CD14-positive monocyte (primary cell): ENCODE data around the gene ASB17. TPM values are rescaled to one million over a fixed set of nuclear protein-coding genes. Genes with fewer than 3 reads are reported as not detected.
A peak's percentile ranks its signal among the peaks of the same experiment; 100 is the strongest.
"Not testable (repeated sequence)": the region's sequence is repeated elsewhere in the genome, so short reads cannot be mapped to it uniquely, and the experiment has no call there.

Experiments used
- DNase-seq, 3 donors: peaks; one replicate each; pipeline ENCODE4 v3.0.0-alpha.2; 2011 to 2022
- H2AFZ ChIP-seq: 2 replicates; pipeline ENCODE4 v1.6.0; 2012; ENCODE audit warnings: mild to moderate bottlenecking, low read depth, low read length, inconsistent platforms; ENCODE audit not compliant: insufficient read depth, poor library complexity, severe bottlenecking
- H3K27ac ChIP-seq, 2 donors: 1 replicate in 1 of 2; 2 replicates in 1 of 2; pipeline ENCODE4 v1.5.1; 2012 to 2013; ENCODE audit warnings: low read length in 2 of 2, control low read depth in 1 of 2, inconsistent platforms in 1 of 2, low read depth in 1 of 2, mild to moderate bottlenecking in 1 of 2
- H3K27me3 ChIP-seq, 2 donors: one replicate each; pipeline versions ENCODE4 v1.6.0 to v1.6.1; 2011 to 2013; ENCODE audit warnings: low read length in 2 of 2; ENCODE audit not compliant: control insufficient read depth in 2 of 2, insufficient read depth in 2 of 2
- H3K36me3 ChIP-seq, 2 donors: replicated peaks in 1 of 2; 1 replicate in 1 of 2; 2 replicates in 1 of 2; pipeline versions ENCODE4 v1.5.1 to v1.6.1; 2012 to 2013; ENCODE audit warnings: low read length in 2 of 2, control low read depth in 1 of 2, inconsistent platforms in 1 of 2, mild to moderate bottlenecking in 1 of 2; ENCODE audit not compliant: insufficient read depth in 2 of 2, control insufficient read depth in 1 of 2
- H3K4me1 ChIP-seq, 2 donors: 1 replicate in 1 of 2; 2 replicates in 1 of 2; pipeline versions ENCODE4 v1.5.1 to v1.6.1; 2012 to 2013; ENCODE audit warnings: low read length in 2 of 2, control low read depth in 1 of 2, inconsistent platforms in 1 of 2, mild to moderate bottlenecking in 1 of 2, moderate library complexity in 1 of 2; ENCODE audit not compliant: insufficient read depth in 2 of 2, control insufficient read depth in 1 of 2
- H3K4me2 ChIP-seq: replicated peaks from 2 replicates; pipeline ENCODE3; 2012; ENCODE audit warnings: low read length, moderate library complexity, mild to moderate bottlenecking; ENCODE audit not compliant: poor library complexity, severe bottlenecking; ENCODE audit errors: extremely low read depth
- H3K4me3 ChIP-seq, 3 experiments: fragments of 200-600 bp in 1 of 3; sonication (generic) in 1 of 3; replicated peaks in 1 of 3; 1 replicate in 2 of 3; 2 replicates in 1 of 3; pipeline ENCODE4 v1.5.1; 2011 to 2013; ENCODE audit warnings: low read length in 3 of 3, mild to moderate bottlenecking in 3 of 3, control low read depth in 2 of 3, low read depth in 2 of 3, inconsistent platforms in 1 of 3, moderate library complexity in 1 of 3
- H3K79me2 ChIP-seq: 2 replicates; pipeline ENCODE4 v1.6.0; 2012; ENCODE audit warnings: mild to moderate bottlenecking, control low read depth, inconsistent platforms, low read length, moderate library complexity; ENCODE audit not compliant: insufficient read depth
- H3K9ac ChIP-seq: 2 replicates; pipeline ENCODE4 v1.6.0; 2017; ENCODE audit warnings: low read length, mild to moderate bottlenecking; ENCODE audit not compliant: insufficient read depth, poor library complexity, severe bottlenecking
- H3K9me3 ChIP-seq, 2 donors: replicated peaks in 1 of 2; 1 replicate in 1 of 2; 2 replicates in 1 of 2; pipeline versions ENCODE4 v1.5.1 to v1.6.1; 2012 to 2013; ENCODE audit warnings: low read length in 2 of 2, control low read depth in 1 of 2; ENCODE audit not compliant: control insufficient read depth in 1 of 2, insufficient read depth in 1 of 2
- H4K20me1 ChIP-seq: 2 replicates; pipeline ENCODE4 v1.6.0; 2012; ENCODE audit warnings: mild to moderate bottlenecking, low read length, control low read depth, moderate library complexity; ENCODE audit not compliant: insufficient read depth
- H3K27ac Mint-ChIP-seq, 7 donors: one replicate each; pipeline ENCODE4 v1.8.0; 2020; ENCODE audit warnings: mild to moderate bottlenecking in 7 of 7, mixed read lengths in 7 of 7, moderate library complexity in 6 of 7, inconsistent platforms in 2 of 7
- H3K27me3 Mint-ChIP-seq, 3 donors: one replicate each; pipeline ENCODE4 v1.8.0; 2021 to 2022; ENCODE audit warnings: low read depth in 3 of 3, mild to moderate bottlenecking in 3 of 3, mixed read lengths in 3 of 3, moderate library complexity in 3 of 3, inconsistent platforms in 1 of 3
- H3K36me3 Mint-ChIP-seq, 2 donors: one replicate each; pipeline ENCODE4 v1.8.0; 2020; ENCODE audit warnings: mixed read lengths in 2 of 2, inconsistent platforms in 1 of 2, mild to moderate bottlenecking in 1 of 2
- H3K4me1 Mint-ChIP-seq: one replicate; pipeline ENCODE4 v1.8.0; 2020; ENCODE audit warnings: mild to moderate bottlenecking, mixed read lengths
- H3K4me3 Mint-ChIP-seq, 2 donors: one replicate each; pipeline ENCODE4 v1.8.0; 2020; ENCODE audit warnings: mild to moderate bottlenecking in 2 of 2, mixed read lengths in 2 of 2, moderate library complexity in 1 of 2
- H3K9me3 Mint-ChIP-seq, 7 donors: one replicate each; pipeline ENCODE4 v1.8.0; 2020 to 2022; ENCODE audit warnings: mixed read lengths in 7 of 7, mild to moderate bottlenecking in 6 of 7, moderate library complexity in 6 of 7, inconsistent platforms in 2 of 7
- WGBS: methylation state at CpG from one replicate; pipeline ENCODE4 v1.1.5; 2013; ENCODE audit warnings: missing lambda C conversion rate; ENCODE audit not compliant: insufficient coverage; 5-methylcytosine and 5-hydroxymethylcytosine counted together
- intact Hi-C, 2 donors: fragments of 100-400 bp; cut with micrococcal nuclease; formaldehyde crosslinking; loops; one replicate each; pipeline versions ENCODE4 v1.15.0 to v1.15.1; 2023
- polyA plus RNA-seq, 3 donors: library from polyadenylated mRNA; depleted of rRNA in 1 of 3; unstranded in 2 of 3; stranded (reverse) in 1 of 3; fragments of 300-500 nt in 2 of 3; fragments of >200 nt in 1 of 3; fragmentation: Illumina TruSeq in 2 of 3; gene quantifications; 1 replicate in 2 of 3; 2 replicates in 1 of 3; pipeline ENCODE4 v1.2.3, GENCODE V29; 2012 to 2021
- TF ChIP-seq, protein P1 (sequence below): fragments of 200-600 bp; IDR thresholded peaks from one replicate; pipeline ENCODE4 v1.8.0; 2022; ENCODE audit warnings: antibody characterized with exemption, mild to moderate bottlenecking

The ASB17 gene
- polyA plus RNA-seq, 3 donors: not detected

DNA sequence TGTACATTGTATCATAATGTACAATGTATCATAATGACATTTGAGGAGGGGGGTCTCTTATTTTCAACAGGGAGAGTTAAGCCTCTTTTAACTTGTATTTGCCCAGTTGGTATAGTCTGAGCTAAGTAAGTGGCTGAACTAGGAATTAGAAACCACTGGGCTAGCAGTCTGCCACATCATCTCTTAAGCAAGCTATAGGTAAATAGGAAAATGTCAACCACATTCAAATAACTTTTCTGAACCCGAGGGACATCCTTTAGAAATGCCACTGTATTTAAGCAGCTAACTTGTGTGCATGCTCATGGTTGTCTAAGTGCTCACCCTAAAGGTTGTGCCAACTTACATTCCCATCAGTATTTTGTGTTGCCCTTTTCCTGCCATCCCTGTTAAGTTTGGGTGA lies 35.5 kb upstream of the ASB17 start:
- WGBS: no CpG with 5 or more reads among the region's 1 CpG
- H3K4me3 Mint-ChIP-seq: no peak overlapping the region
- Histone ChIP-seq H3K4me3 (no peak overlapping the region), H3K9ac (no peak overlapping the region), H3K4me2 (no peak overlapping the region), H3K9me3 (no peaks in the 10 kb centered on the region), H2AFZ (no peak overlapping the region), H4K20me1 (no peaks in the 10 kb centered on the region), H3K4me1 (no peaks in the 10 kb centered on the region), H3K27me3 (no peaks in the 10 kb centered on the region), H3K27ac (no peak overlapping the region), H3K36me3 (no peaks in the 10 kb centered on the region), H3K79me2 (no peaks in the 10 kb centered on the region)
- H3K27ac Mint-ChIP-seq: no peak overlapping the region
- H3K9me3 Mint-ChIP-seq: peaks cover 0 to 6% (median 2%) of the 10 kb centered on the region in 7 donors
- no peaks in the 10 kb centered on the region for H3K36me3 Mint-ChIP-seq
- H3K4me1 Mint-ChIP-seq: no peaks in the 10 kb centered on the region
- TF ChIP-seq, protein P1, sequence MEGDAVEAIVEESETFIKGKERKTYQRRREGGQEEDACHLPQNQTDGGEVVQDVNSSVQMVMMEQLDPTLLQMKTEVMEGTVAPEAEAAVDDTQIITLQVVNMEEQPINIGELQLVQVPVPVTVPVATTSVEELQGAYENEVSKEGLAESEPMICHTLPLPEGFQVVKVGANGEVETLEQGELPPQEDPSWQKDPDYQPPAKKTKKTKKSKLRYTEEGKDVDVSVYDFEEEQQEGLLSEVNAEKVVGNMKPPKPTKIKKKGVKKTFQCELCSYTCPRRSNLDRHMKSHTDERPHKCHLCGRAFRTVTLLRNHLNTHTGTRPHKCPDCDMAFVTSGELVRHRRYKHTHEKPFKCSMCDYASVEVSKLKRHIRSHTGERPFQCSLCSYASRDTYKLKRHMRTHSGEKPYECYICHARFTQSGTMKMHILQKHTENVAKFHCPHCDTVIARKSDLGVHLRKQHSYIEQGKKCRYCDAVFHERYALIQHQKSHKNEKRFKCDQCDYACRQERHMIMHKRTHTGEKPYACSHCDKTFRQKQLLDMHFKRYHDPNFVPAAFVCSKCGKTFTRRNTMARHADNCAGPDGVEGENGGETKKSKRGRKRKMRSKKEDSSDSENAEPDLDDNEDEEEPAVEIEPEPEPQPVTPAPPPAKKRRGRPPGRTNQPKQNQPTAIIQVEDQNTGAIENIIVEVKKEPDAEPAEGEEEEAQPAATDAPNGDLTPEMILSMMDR: no peak
- H3K27me3 Mint-ChIP-seq: peaks cover 0 to 3% (median 0%) of the 10 kb centered on the region in 3 donors
- intact Hi-C loops: no loop called here
- DNase-seq: no peak

DNA sequence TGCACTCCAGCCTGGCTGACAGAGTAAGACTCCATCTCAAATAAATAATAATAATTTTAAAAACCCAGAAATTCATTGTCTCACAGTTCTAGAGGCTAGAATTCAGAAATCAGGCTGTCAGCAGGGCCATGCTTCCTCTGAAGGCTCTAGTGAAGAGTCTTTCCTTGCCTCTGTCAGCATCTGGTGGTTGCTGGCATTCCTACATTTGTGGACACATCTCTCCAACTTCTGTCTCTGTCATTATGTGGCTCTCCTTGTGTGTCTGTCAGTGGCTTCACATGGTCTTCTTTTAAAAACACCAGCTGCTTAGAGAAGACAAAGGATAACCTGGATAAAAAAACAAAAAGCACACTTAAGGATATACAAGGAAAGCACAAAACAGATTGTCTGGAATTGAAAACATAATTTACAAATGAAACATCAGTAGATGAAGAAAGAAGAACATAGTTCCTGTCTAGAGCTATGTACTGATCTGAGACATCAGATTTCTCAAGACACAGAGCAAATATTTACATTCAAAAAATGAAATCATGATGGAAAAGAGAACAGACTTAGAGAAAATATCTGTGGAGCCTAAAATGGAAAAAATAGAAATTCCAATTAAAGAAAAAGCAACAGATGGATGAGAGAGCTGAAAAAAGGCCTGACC lies 32.7 kb upstream of the ASB17 start:
- TF ChIP-seq, protein P1: no peak
- intact Hi-C loops: no loop called here
- H3K4me1 ChIP-seq: no peaks in the 10 kb centered on the region
- no peak overlapping the region for H3K27ac ChIP-seq
- Mint-ChIP-seq H3K9me3 (peaks cover 1 to 13% (median 3%) of the 10 kb centered on the region in 7 donors), H3K27me3 (peaks cover 0 to 3% (median 0%) of the 10 kb centered on the region in 3 donors), H3K36me3 (no peaks in the 10 kb centered on the region), H3K4me3 (no peak overlapping the region), H3K4me1 (no peaks in the 10 kb centered on the region), H3K27ac (no peak overlapping the region)
- H4K20me1 ChIP-seq: no peaks in the 10 kb centered on the region
- H3K9ac ChIP-seq: no peak overlapping the region
- no peaks in the 10 kb centered on the region for H3K79me2 ChIP-seq
- H3K27me3 ChIP-seq: no peaks in the 10 kb centered on the region
- H3K4me3 ChIP-seq: no peak overlapping the region
- no peak for DNase-seq
- no peaks in the 10 kb centered on the region for H3K36me3 ChIP-seq
- no peaks in the 10 kb centered on the region for H3K9me3 ChIP-seq
- no peak overlapping the region for H3K4me2 ChIP-seq
- H2AFZ ChIP-seq: no peak overlapping the region

DNA sequence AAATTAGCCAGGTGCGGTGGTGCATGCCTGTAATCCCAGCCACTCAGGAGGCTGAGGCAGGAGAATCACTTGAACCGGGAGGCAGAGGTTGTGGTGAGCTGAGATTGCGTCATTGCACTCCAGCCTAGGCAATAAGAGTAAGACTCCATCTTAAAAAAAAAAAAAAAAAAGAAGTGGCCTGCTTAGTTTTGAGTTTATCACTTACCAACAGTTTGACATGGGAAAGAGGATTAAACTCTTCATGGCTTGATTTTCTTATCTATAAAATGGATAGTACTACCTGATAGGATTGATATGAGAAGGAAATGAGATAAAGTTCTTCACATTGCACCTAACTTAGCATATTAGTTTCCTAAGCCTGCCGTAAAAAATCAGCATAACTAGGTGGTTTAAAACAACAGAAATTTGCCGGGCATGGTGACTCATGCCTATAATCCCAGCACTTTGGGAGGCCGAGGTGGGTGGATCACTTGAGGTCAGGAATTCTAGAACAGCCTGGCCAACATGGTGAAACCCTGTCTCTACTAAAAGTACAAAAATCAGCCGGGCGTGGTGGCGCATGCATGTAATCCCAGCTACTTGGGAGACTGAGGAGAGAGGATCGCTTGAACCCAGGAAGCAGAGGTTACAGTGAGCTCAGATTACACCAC lies 32.0 kb upstream of the ASB17 start:
- H3K27ac ChIP-seq, H3K4me3 Mint-ChIP-seq, H3K9ac ChIP-seq, intact Hi-C loops, H3K36me3 ChIP-seq, H3K9me3 ChIP-seq, H3K4me2 ChIP-seq, H3K4me1 ChIP-seq, H3K27me3 Mint-ChIP-seq, H3K4me3 ChIP-seq, H3K79me2 ChIP-seq, H2AFZ ChIP-seq, H3K36me3 Mint-ChIP-seq, H3K4me1 Mint-ChIP-seq, H4K20me1 ChIP-seq, DNase-seq, H3K27me3 ChIP-seq: not testable (repeated sequence)
- Mint-ChIP-seq H3K9me3 (peaks cover 2 to 13% (median 3%) of the 10 kb centered on the region in 7 donors), H3K27ac (peak overlapping the region in 1 of 7 donors; percentile 52)
- 100% methylated on average over 3 of the region's 10 CpGs for WGBS
